Right lobe of liver (tissue), 6 donors: ENCODE measurements around the gene BPIFB2. TPM values are rescaled to one million over a fixed set of nuclear protein-coding genes. Genes with fewer than 3 reads are reported as not detected.

Experiments
- ATAC-seq, 4 donors: fragments of 200-7000 bp; cut with Tn5 transposase; one replicate each; pipeline ENCODE4 v1.9.1; 2020; ENCODE audit warnings: mild to moderate bottlenecking in 4 of 4, moderate library complexity in 4 of 4
- DNase-seq, 3 donors: peaks; one replicate each; pipeline ENCODE4 v3.0.0-alpha.2; 2020
- H3K27ac ChIP-seq, 3 donors: fragments of 200-600 bp; one replicate each; pipeline ENCODE4 v1.8.0; 2022
- H3K27me3 ChIP-seq, 2 donors: fragments of 200-600 bp; one replicate each; pipeline ENCODE4 v1.8.0; 2022
- H3K36me3 ChIP-seq, 4 donors: fragments of 200-600 bp; sonication (generic) in 1 of 4; one replicate each; pipeline versions ENCODE4 v1.5.1 to v1.8.0; 2017 to 2022; ENCODE audit warnings: control low read depth in 1 of 4
- H3K4me1 ChIP-seq, 4 donors: fragments of 200-600 bp; sonication (generic) in 1 of 4; one replicate each; pipeline versions ENCODE4 v1.5.1 to v1.8.0; 2017 to 2022; ENCODE audit warnings: control low read depth in 1 of 4
- H3K4me3 ChIP-seq, 3 donors: fragments of 200-600 bp; one replicate each; pipeline ENCODE4 v1.8.0; 2022
- H3K9me3 ChIP-seq, 4 donors: fragments of 200-600 bp; sonication (generic) in 1 of 4; one replicate each; pipeline versions ENCODE4 v1.5.1 to v1.8.0; 2017 to 2022; ENCODE audit warnings: control low read depth in 1 of 4
- CTCF ChIP-seq, 4 donors: fragments of 200-600 bp in 3 of 4; fragments of 450-650 bp in 1 of 4; IDR thresholded peaks; one replicate each; pipeline versions ENCODE4 v1.5.1 to v1.8.0; 2016 to 2022; ENCODE audit warnings: antibody characterized with exemption in 4 of 4, mild to moderate bottlenecking in 2 of 4
- POLR2A ChIP-seq: fragments of 450-650 bp; IDR thresholded peaks from one replicate; pipeline ENCODE4 v1.6.1; 2017; ENCODE audit warnings: antibody characterized with exemption, mild to moderate bottlenecking
- WGBS: methylation state at CpG from one replicate; pipeline ENCODE4 v1.1.6; 2018; ENCODE audit warnings: low coverage, low lambda C conversion rate; ENCODE audit not compliant: insufficient coverage; ENCODE audit errors: missing lambda C conversion rate; 5-methylcytosine and 5-hydroxymethylcytosine counted together
- intact Hi-C, 2 donors: fragments of 100-400 bp; cut with DNase I; formaldehyde crosslinking; loops; one replicate each; pipeline versions ENCODE4 v1.11.2 to v1.14.1; 2022
- total RNA-seq, 6 experiments: library from RNA; depleted of rRNA in 2 of 6; stranded (reverse); fragments of >200 nt in 2 of 6; fragmentation: NEBNext Ultra II Directional in 3 of 6; extraction: Animal tissue kit (Norgen Biotek cat#: 25700) in 3 of 6; gene quantifications; one replicate each; pipeline versions ENCODE4 v1.1.0 to v1.2.4, GENCODE V29; 2016 to 2023
- donor health status: DM: no; HTN: yes; CAD: no.
- donor health status: DM: no; HTN: no; CAD: no.
- donor health status: DM: no; HTN: no; CAD: no.
- donor health status: DM: no; HTN: yes; CAD: no.
- donor health status: DM: no; HTN: yes; CAD: no.

BPIFB2 gene
- total RNA-seq, 6 experiments from 2014 or later: 0.12 TPM; not detected in 5

GRCh38 chr20:33015114-33015484 is 7.6 kb downstream of the BPIFB2 start:
- H3K4me1 ChIP-seq: no peaks in the 10 kb centered on the region
- no peak overlapping the region for H3K27ac ChIP-seq
- no peak for TF ChIP-seq POLR2A
- no peak for TF ChIP-seq CTCF (IDR thresholded peaks at IDR 0.05)
- WGBS: 67% methylated on average over 4 of the region's 10 CpGs
- H3K9me3 ChIP-seq: no peaks in the 10 kb centered on the region
- no peaks in the 10 kb centered on the region for H3K36me3 ChIP-seq
- intact Hi-C loops: no loop called here
- ATAC-seq (no peak), DNase-seq (no peak)
- no peaks in the 10 kb centered on the region for H3K27me3 ChIP-seq
- H3K4me3 ChIP-seq: no peak overlapping the region

GRCh38 chr20:33015700-33016580 is 8.4 kb downstream of the BPIFB2 start:
- ATAC-seq (no peak), DNase-seq (no peak)
- H3K36me3 ChIP-seq: no peaks in the 10 kb centered on the region
- 57% methylated on average over 8 of the region's 15 CpGs for WGBS
- H3K4me3 ChIP-seq: no peak overlapping the region
- H3K4me1 ChIP-seq: no peaks in the 10 kb centered on the region
- intact Hi-C loops: no loop called here
- no peak for TF ChIP-seq POLR2A
- TF ChIP-seq CTCF (IDR thresholded peaks at IDR 0.05): no peak
- H3K27ac ChIP-seq: no peak overlapping the region
- no peaks in the 10 kb centered on the region for H3K9me3 ChIP-seq
- H3K27me3 ChIP-seq: no peaks in the 10 kb centered on the region

GRCh38 chr20:33016581-33017109 is 9.1 kb downstream of the BPIFB2 start:
- 85% methylated on average over 4 of the region's 7 CpGs for WGBS
- no peaks in the 10 kb centered on the region for H3K27me3 ChIP-seq
- ATAC-seq: no peak
- no peaks in the 10 kb centered on the region for H3K4me1 ChIP-seq
- H3K4me3 ChIP-seq: no peak overlapping the region
- no peaks in the 10 kb centered on the region for H3K36me3 ChIP-seq
- no peak for DNase-seq
- TF ChIP-seq CTCF (IDR thresholded peaks at IDR 0.05) (no peak), POLR2A (no peak)
- no peak overlapping the region for H3K27ac ChIP-seq
- intact Hi-C loops: no loop called here
- no peaks in the 10 kb centered on the region for H3K9me3 ChIP-seq

- intact Hi-C loops: no loop called here
- DNase-seq (no peak), ATAC-seq (no peak)
- 72% methylated on average over 7 of the region's 7 CpGs for WGBS
- H3K27me3 ChIP-seq: no peaks in the 10 kb centered on the region
- no peak for TF ChIP-seq POLR2A
- TF ChIP-seq CTCF (IDR thresholded peaks at IDR 0.05): no peak
- H3K9me3 ChIP-seq: no peaks in the 10 kb centered on the region
- no peak overlapping the region for H3K27ac ChIP-seq
- no peaks in the 10 kb centered on the region for H3K36me3 ChIP-seq
- H3K4me1 ChIP-seq: no peaks in the 10 kb centered on the region
- H3K4me3 ChIP-seq: no peak overlapping the region
Measured at GRCh38 chr20:33017542-33017941, 10.0 kb downstream of the BPIFB2 start.
